ENCODE results near the gene CCDC192.
A peak's percentile ranks its signal among the peaks of the same experiment; 100 is the strongest.

CCDC192 gene

GRCh38 chr5:127892467-127893207 lies 189.4 kb downstream of the CCDC192 start:
- DNase-seq = no peak

- DNase-seq = no peak
Observed at GRCh38 chr5:127893232-127893631, 190.0 kb downstream of the CCDC192 start.

GRCh38 chr5:127894461-127894860 lies 191.3 kb downstream of the CCDC192 start:
- no peak for DNase-seq

- peak; percentile 19 for DNase-seq
Observed at GRCh38 chr5:127898551-127899213, 195.5 kb downstream of the CCDC192 start.

- DNase-seq = no peak
Observed at GRCh38 chr5:127899214-127899610, 196.0 kb downstream of the CCDC192 start.

GRCh38 chr5:127906562-127907204 lies 203.5 kb downstream of the CCDC192 start:
- no peak for DNase-seq

GRCh38 chr5:127907907-127908306 lies 204.7 kb downstream of the CCDC192 start:
- DNase-seq = no peak

- DNase-seq = peak; percentile 22
Observed at GRCh38 chr5:127909066-127909465, 205.9 kb downstream of the CCDC192 start.

GRCh38 chr5:127909821-127910220 lies 206.6 kb downstream of the CCDC192 start:
- no peak for DNase-seq

- no peak for DNase-seq
Observed at GRCh38 chr5:127910307-127910956, 207.2 kb downstream of the CCDC192 start.

- DNase-seq = no peak
Observed at GRCh38 chr5:127911619-127912018, 208.4 kb downstream of the CCDC192 start.

- DNase-seq = no peak
Observed at GRCh38 chr5:127912411-127912810, 209.2 kb downstream of the CCDC192 start.

- DNase-seq = peak; percentile 10
Observed at GRCh38 chr5:127916885-127917573, 213.8 kb downstream of the CCDC192 start.

GRCh38 chr5:127919006-127919796 lies 216.0 kb downstream of the CCDC192 start:
- no peak for DNase-seq

- no peak for DNase-seq
Observed at GRCh38 chr5:127919818-127920217, 216.6 kb downstream of the CCDC192 start.

GRCh38 chr5:127920936-127921335 lies 217.7 kb downstream of the CCDC192 start:
- DNase-seq = no peak

GRCh38 chr5:127922603-127923002 lies 219.4 kb downstream of the CCDC192 start:
- no peak for DNase-seq

GRCh38 chr5:127923804-127924570 lies 220.8 kb downstream of the CCDC192 start:
- DNase-seq = no peak

GRCh38 chr5:127924606-127925005 lies 221.4 kb downstream of the CCDC192 start:
- no peak for DNase-seq

GRCh38 chr5:127925916-127926315 lies 222.7 kb downstream of the CCDC192 start:
- no peak for DNase-seq

- DNase-seq = no peak
Observed at GRCh38 chr5:127926974-127927373, 223.8 kb downstream of the CCDC192 start.

Measured in suppressor macrophage treated with lipopolysaccharide for 4 hours (primary cell).